SK-N-MC (cell line): Measurements from ENCODE around the gene GLRA2.

Source experiments
- EZH2 ChIP-seq: fragments of 200-600 bp; sonication (generic); IDR thresholded peaks from one replicate; pipeline ENCODE4 v1.6.1; 2017; ENCODE audit warnings: antibody characterized with exemption
- FOXP2 ChIP-seq: optimal IDR thresholded peaks from 2 replicates; pipeline ENCODE3; 2011; ENCODE audit warnings: mild to moderate bottlenecking, moderate library complexity; ENCODE audit not compliant: insufficient read depth; ENCODE audit errors: extremely low read length, control extremely low read depth
- POLR2AphosphoS5 ChIP-seq: IDR thresholded peaks from 2 replicates; pipeline ENCODE4 v1.6.1; 2012; ENCODE audit warnings: mild to moderate bottlenecking, low read depth, low read length, borderline replicate concordance

GRCh38 chrX:14504960-14505538 lies 24.3 kb upstream of the GLRA2 start:
- TF ChIP-seq POLR2AphosphoS5 (no peak), EZH2 (no peak), FOXP2 (no peak)
